T-helper 17 cell (primary cell): Measurements from ENCODE around the gene PAX2. TPM values are rescaled to one million over a fixed set of nuclear protein-coding genes. Genes with fewer than 3 reads are reported as not detected.

ENCODE experiments used
- ATAC-seq: fragments of 150-1000 bp; cut with Tn5 transposase; 2 replicates; pipeline ENCODE4 v1.10.0; 2021; ENCODE audit warnings: mild to moderate bottlenecking, moderate library complexity
- DNase-seq, 3 donors: peaks; one replicate each; pipeline versions ENCODE4 v3.0.0 to v3.0.0-alpha.2; 2020 to 2021
- H3K9me3 ChIP-seq: one replicate; pipeline ENCODE4 v1.7.0; 2013; ENCODE audit warnings: low read length, mild to moderate bottlenecking; ENCODE audit not compliant: control insufficient read depth, poor library complexity, severe bottlenecking
- H3K27ac Mint-ChIP-seq: one replicate; pipeline ENCODE4 v1.8.0; 2022; ENCODE audit warnings: mild to moderate bottlenecking, moderate library complexity, mixed read lengths
- H3K27me3 Mint-ChIP-seq: one replicate; pipeline ENCODE4 v1.8.0; 2022; ENCODE audit warnings: mixed read lengths
- H3K36me3 Mint-ChIP-seq: one replicate; pipeline ENCODE4 v1.8.0; 2022; ENCODE audit warnings: low read depth, mixed read lengths
- H3K4me1 Mint-ChIP-seq: one replicate; pipeline ENCODE4 v1.8.0; 2022; ENCODE audit warnings: mild to moderate bottlenecking, mixed read lengths
- H3K4me3 Mint-ChIP-seq: one replicate; pipeline ENCODE4 v1.8.0; 2022; ENCODE audit warnings: mild to moderate bottlenecking, moderate library complexity, mixed read lengths
- total RNA-seq, 4 donors: library from RNA in 2 of 4; stranded (reverse) in 2 of 4; gene quantifications; one replicate each; pipeline ENCODE4 v1.2.3 and lab custom pipeline; 2022 to 2026

The PAX2 gene
- total RNA-seq, 2 donors from 2014 or later = not detected

GRCh38 chr10:100729862-100730724, 15.3 kb upstream of the PAX2 start:
- no peaks in the 10 kb centered on the region for H3K9me3 ChIP-seq
- Mint-ChIP-seq H3K27me3 (peaks cover 94% of the 10 kb centered on the region), H3K36me3 (peaks cover 24% of the 10 kb centered on the region), H3K4me3 (peak overlapping the region; percentile 90), H3K27ac (no peak overlapping the region), H3K4me1 (peaks cover 35% of the 10 kb centered on the region)
- ATAC-seq = no peak
- no peak for DNase-seq

- H3K4me1 Mint-ChIP-seq = peaks cover 36% of the 10 kb centered on the region
- ATAC-seq = peak; percentile 73
- no peak for DNase-seq
Observed at GRCh38 chr10:100730725-100731406, 14.5 kb upstream of the PAX2 start.

GRCh38 chr10:100731407-100732240, 13.8 kb upstream of the PAX2 start:
- DNase-seq (no peak), ATAC-seq (no peak)
- no peaks in the 10 kb centered on the region for H3K9me3 ChIP-seq
- Mint-ChIP-seq H3K4me1 (peaks cover 38% of the 10 kb centered on the region), H3K27me3 (peaks cover 89% of the 10 kb centered on the region), H3K27ac (no peak overlapping the region), H3K36me3 (peaks cover 22% of the 10 kb centered on the region), H3K4me3 (peak overlapping the region; percentile 90)

More at GRCh38 chr10:100730725-100731406, 14.5 kb upstream of the PAX2 start:
- H3K27me3 Mint-ChIP-seq = peaks cover 90% of the 10 kb centered on the region
- H3K9me3 ChIP-seq = no peaks in the 10 kb centered on the region
- H3K36me3 Mint-ChIP-seq = peaks cover 24% of the 10 kb centered on the region
- H3K27ac Mint-ChIP-seq = no peak overlapping the region
- peak overlapping the region; percentile 90 for H3K4me3 Mint-ChIP-seq

- ATAC-seq = no peak
- H3K4me3 Mint-ChIP-seq = peak overlapping the region; percentile 90
- H3K27me3 Mint-ChIP-seq = peaks cover 91% of the 10 kb centered on the region
- no peaks in the 10 kb centered on the region for H3K9me3 ChIP-seq
- H3K4me1 Mint-ChIP-seq = peaks cover 43% of the 10 kb centered on the region
- DNase-seq = no peak
- peaks cover 25% of the 10 kb centered on the region for H3K36me3 Mint-ChIP-seq
- H3K27ac Mint-ChIP-seq = no peak overlapping the region
Observed at GRCh38 chr10:100732241-100732596, 13.2 kb upstream of the PAX2 start.

- H3K9me3 ChIP-seq = no peaks in the 10 kb centered on the region
- peaks cover 91% of the 10 kb centered on the region for H3K27me3 Mint-ChIP-seq
- H3K4me3 Mint-ChIP-seq = no peak overlapping the region
- H3K4me1 Mint-ChIP-seq = peaks cover 50% of the 10 kb centered on the region
- H3K36me3 Mint-ChIP-seq = peaks cover 28% of the 10 kb centered on the region
- no peak overlapping the region for H3K27ac Mint-ChIP-seq
- ATAC-seq (no peak), DNase-seq (no peak)
Observed at GRCh38 chr10:100733329-100733728, 12.1 kb upstream of the PAX2 start.

- ATAC-seq = no peak
- peaks cover 85% of the 10 kb centered on the region for H3K27me3 Mint-ChIP-seq
- peaks cover 26% of the 10 kb centered on the region for H3K36me3 Mint-ChIP-seq
- no peaks in the 10 kb centered on the region for H3K9me3 ChIP-seq
- no peak overlapping the region for H3K27ac Mint-ChIP-seq
- DNase-seq = no peak
- H3K4me1 Mint-ChIP-seq = peaks cover 42% of the 10 kb centered on the region
- H3K4me3 Mint-ChIP-seq = no peak overlapping the region
Observed at GRCh38 chr10:100734295-100735086, 10.9 kb upstream of the PAX2 start.

- no peak for DNase-seq
- H3K27me3 Mint-ChIP-seq = peaks cover 84% of the 10 kb centered on the region
- H3K9me3 ChIP-seq = no peaks in the 10 kb centered on the region
- no peak overlapping the region for H3K4me3 Mint-ChIP-seq
- H3K4me1 Mint-ChIP-seq = peaks cover 39% of the 10 kb centered on the region
- peaks cover 25% of the 10 kb centered on the region for H3K36me3 Mint-ChIP-seq
- no peak overlapping the region for H3K27ac Mint-ChIP-seq
- no peak for ATAC-seq
Observed at GRCh38 chr10:100735087-100735336, 10.4 kb upstream of the PAX2 start.

GRCh38 chr10:100735337-100736143, 9.8 kb upstream of the PAX2 start:
- DNase-seq (no peak), ATAC-seq (no peak)
- H3K27me3 Mint-ChIP-seq = peaks cover 85% of the 10 kb centered on the region
- no peak overlapping the region for H3K4me3 Mint-ChIP-seq
- H3K27ac Mint-ChIP-seq = no peak overlapping the region
- peaks cover 34% of the 10 kb centered on the region for H3K4me1 Mint-ChIP-seq
- no peaks in the 10 kb centered on the region for H3K9me3 ChIP-seq
- peaks cover 21% of the 10 kb centered on the region for H3K36me3 Mint-ChIP-seq

GRCh38 chr10:100736144-100736808, 9.1 kb upstream of the PAX2 start:
- Mint-ChIP-seq H3K4me3 (no peak overlapping the region), H3K36me3 (peaks cover 21% of the 10 kb centered on the region), H3K27ac (no peak overlapping the region), H3K4me1 (peaks cover 35% of the 10 kb centered on the region), H3K27me3 (peaks cover 89% of the 10 kb centered on the region)
- H3K9me3 ChIP-seq = no peaks in the 10 kb centered on the region
- ATAC-seq = no peak
- no peak for DNase-seq

- Mint-ChIP-seq H3K4me1 (peaks cover 32% of the 10 kb centered on the region), H3K36me3 (peaks cover 19% of the 10 kb centered on the region), H3K27me3 (peaks cover 86% of the 10 kb centered on the region), H3K27ac (no peak overlapping the region), H3K4me3 (peak overlapping the region; percentile 79)
- DNase-seq (no peak), ATAC-seq (no peak)
- H3K9me3 ChIP-seq = no peaks in the 10 kb centered on the region
Observed at GRCh38 chr10:100736809-100737354, 8.5 kb upstream of the PAX2 start.

- Mint-ChIP-seq H3K36me3 (peaks cover 13% of the 10 kb centered on the region), H3K4me3 (peak overlapping the region; percentile 85), H3K27me3 (peaks cover 86% of the 10 kb centered on the region), H3K4me1 (peaks cover 26% of the 10 kb centered on the region), H3K27ac (no peak overlapping the region)
- no peaks in the 10 kb centered on the region for H3K9me3 ChIP-seq
- peak; percentile 32 for ATAC-seq
- DNase-seq = no peak
Observed at GRCh38 chr10:100737355-100738054, 7.9 kb upstream of the PAX2 start.
